Upper lobe of left lung (tissue), 6 donors: ENCODE data around the gene PCBP3. TPM values are rescaled to one million over a fixed set of nuclear protein-coding genes. Genes with fewer than 3 reads are reported as not detected.
A peak's percentile ranks its signal among the peaks of the same experiment; 100 is the strongest.
"Not testable (repeated sequence)": the region's sequence is repeated elsewhere in the genome, so short reads cannot be mapped to it uniquely, and the experiment has no call there.

Source experiments
- ATAC-seq, 2 donors: fragments of 200-7000 bp; cut with Tn5 transposase; one replicate each; pipeline ENCODE4 v1.9.1; 2022; ENCODE audit warnings: mild to moderate bottlenecking in 2 of 2, moderate library complexity in 2 of 2; ENCODE audit not compliant: low FRiP score in 2 of 2
- DNase-seq, 2 donors: peaks; one replicate each; pipeline ENCODE4 v3.0.0-alpha.2; 2019 to 2020
- H3K27ac ChIP-seq, 4 donors: fragments of 200-600 bp; sonication (generic); one replicate each; pipeline ENCODE4 v1.5.1; 2016 to 2019
- H3K27me3 ChIP-seq, 4 donors: fragments of 200-600 bp; sonication (generic); one replicate each; pipeline ENCODE4 v1.5.1; 2017 to 2019
- H3K36me3 ChIP-seq, 4 donors: fragments of 200-600 bp; sonication (generic); one replicate each; pipeline ENCODE4 v1.5.1; 2016 to 2019
- H3K4me1 ChIP-seq, 4 donors: fragments of 200-600 bp; sonication (generic); one replicate each; pipeline ENCODE4 v1.5.1; 2018 to 2019
- H3K4me3 ChIP-seq, 4 donors: fragments of 200-600 bp; sonication (generic); one replicate each; pipeline ENCODE4 v1.5.1; 2017 to 2019; ENCODE audit warnings: mild to moderate bottlenecking in 2 of 4, moderate library complexity in 1 of 4
- H3K9me3 ChIP-seq, 4 donors: fragments of 200-600 bp; sonication (generic); one replicate each; pipeline ENCODE4 v1.5.1; 2018 to 2019
- CTCF ChIP-seq, 6 experiments: fragments of 450-650 bp in 4 of 6; fragments of 200-600 bp in 2 of 6; sonication (generic) in 2 of 6; IDR thresholded peaks; one replicate each; pipeline ENCODE4 v1.5.1; 2016 to 2019; ENCODE audit warnings: antibody characterized with exemption in 6 of 6
- EP300 ChIP-seq, 4 donors: sonication (generic); formaldehyde crosslinking; IDR thresholded peaks; one replicate each; pipeline ENCODE4 v1.5.1; 2017; ENCODE audit warnings: antibody characterized with exemption in 4 of 4, control low read depth in 2 of 4
- POLR2A ChIP-seq, 4 donors: fragments of 450-650 bp; IDR thresholded peaks; one replicate each; pipeline ENCODE4 v1.5.1; 2016 to 2017; ENCODE audit warnings: antibody characterized with exemption in 4 of 4, mild to moderate bottlenecking in 2 of 4
- POLR2AphosphoS5 ChIP-seq, 2 donors: sonication (generic); formaldehyde crosslinking; IDR thresholded peaks; one replicate each; pipeline ENCODE4 v1.5.1; 2017; ENCODE audit warnings: antibody characterized with exemption in 2 of 2
- WGBS, 2 donors: methylation state at CpG; one replicate each; pipeline ENCODE4 v1.1.5; 2017 to 2018; 5-methylcytosine and 5-hydroxymethylcytosine counted together
- total RNA-seq, 6 donors: library from RNA; depleted of rRNA in 4 of 6; stranded (reverse); fragments of >200 nt in 4 of 6; gene quantifications; one replicate each; pipeline versions ENCODE4 v1.1.0 to v1.2.1, GENCODE V29; 2016 to 2021
- donor health status: DM: no; HTN: no; CAD: no; lungs with moderate emphysema.
- donor health status: DM: no; HTN: yes; CAD: no; lungs with severe emphysema.

Gene PCBP3
- total RNA-seq, 6 donors from 2014 or later, result 0.78 to 10.5 (median 3.3) TPM

- ATAC-seq (peak in 1 of 2 donors; percentile 6), DNase-seq (no peak)
- 78 to 82% methylated on average over 2 to 7 of the region's 7 CpGs for WGBS, 2 donors
Observed at GRCh38 chr21:45829668-45830067, 186.1 kb downstream of the PCBP3 start.

GRCh38 chr21:45830221-45830640, 186.7 kb downstream of the PCBP3 start:
- H3K27ac ChIP-seq, result peak overlapping the region in 2 of 4 donors; percentile 35 to 52
- no peaks in the 10 kb centered on the region for H3K27me3 ChIP-seq
- no peaks in the 10 kb centered on the region for H3K36me3 ChIP-seq
- H3K4me1 ChIP-seq, result peaks cover 0 to 14% (median 7%) of the 10 kb centered on the region in 4 donors
- ATAC-seq (no peak), DNase-seq (no peak)
- WGBS, 2 donors, result 63 to 65% methylated on average over 11 of the region's 11 CpGs
- no peak overlapping the region for H3K4me3 ChIP-seq
- no peaks in the 10 kb centered on the region for H3K9me3 ChIP-seq
- TF ChIP-seq CTCF (IDR thresholded peaks at IDR 0.05) (no peak), EP300 (IDR thresholded peaks at IDR 0.05) (no peak), POLR2AphosphoS5 (IDR thresholded peaks at IDR 0.05) (no peak), POLR2A (IDR thresholded peaks at IDR 0.05) (no peak)

More at GRCh38 chr21:45829668-45830067, 186.1 kb downstream of the PCBP3 start:
- Histone ChIP-seq H3K4me1 (peaks cover 0 to 14% (median 7%) of the 10 kb centered on the region in 4 donors), H3K9me3 (no peaks in the 10 kb centered on the region), H3K27ac (peak overlapping the region in 3 of 4 donors; percentile 1 to 52 (median 35)), H3K36me3 (no peaks in the 10 kb centered on the region), H3K27me3 (no peaks in the 10 kb centered on the region), H3K4me3 (no peak overlapping the region)
- TF ChIP-seq CTCF (IDR thresholded peaks at IDR 0.05) (no peak), POLR2AphosphoS5 (IDR thresholded peaks at IDR 0.05) (no peak), POLR2A (IDR thresholded peaks at IDR 0.05) (no peak), EP300 (IDR thresholded peaks at IDR 0.05) (no peak)

- ATAC-seq, result no peak
Observed at GRCh38 chr21:45830720-45831366, 187.3 kb downstream of the PCBP3 start.

GRCh38 chr21:45831991-45832740, 188.6 kb downstream of the PCBP3 start:
- Histone ChIP-seq H3K27me3 (no peaks in the 10 kb centered on the region), H3K4me3 (no peak overlapping the region)
- no peak for ATAC-seq

More at GRCh38 chr21:45830720-45831366, 187.3 kb downstream of the PCBP3 start:
- Histone ChIP-seq H3K36me3 (no peaks in the 10 kb centered on the region), H3K4me3 (no peak overlapping the region), H3K27me3 (no peaks in the 10 kb centered on the region), H3K9me3 (no peaks in the 10 kb centered on the region), H3K27ac (no peak overlapping the region), H3K4me1 (peaks cover 0 to 14% (median 7%) of the 10 kb centered on the region in 4 donors)
- WGBS, 2 donors, result 81 to 90% methylated on average over 20 to 21 of the region's 21 CpGs
- TF ChIP-seq POLR2A (IDR thresholded peaks at IDR 0.05) (no peak), CTCF (IDR thresholded peaks at IDR 0.05) (no peak), POLR2AphosphoS5 (IDR thresholded peaks at IDR 0.05) (no peak), EP300 (IDR thresholded peaks at IDR 0.05) (no peak)
- no peak for DNase-seq

GRCh38 chr21:45832741-45833235, 189.3 kb downstream of the PCBP3 start:
- H3K27ac ChIP-seq, H3K9me3 ChIP-seq, DNase-seq, H3K4me3 ChIP-seq, H3K36me3 ChIP-seq, H3K27me3 ChIP-seq, ATAC-seq: not testable (repeated sequence)
- peaks cover 0 to 14% (median 7%) of the 10 kb centered on the region in 4 donors for H3K4me1 ChIP-seq
- WGBS, 2 donors, result 89% methylated on average over 12 of the region's 12 CpGs

More at GRCh38 chr21:45831991-45832740, 188.6 kb downstream of the PCBP3 start:
- TF ChIP-seq POLR2A (IDR thresholded peaks at IDR 0.05), result no peak
- no peak for TF ChIP-seq CTCF (IDR thresholded peaks at IDR 0.05)
- TF ChIP-seq POLR2AphosphoS5 (IDR thresholded peaks at IDR 0.05), result no peak
- no peak for TF ChIP-seq EP300 (IDR thresholded peaks at IDR 0.05)
- DNase-seq, result no peak
- H3K4me1 ChIP-seq, result peaks cover 0 to 14% (median 7%) of the 10 kb centered on the region in 4 donors
- WGBS, 2 donors, result 60 to 72% methylated on average over 13 to 14 of the region's 14 CpGs
- no peak overlapping the region for H3K27ac ChIP-seq
- H3K9me3 ChIP-seq, result no peaks in the 10 kb centered on the region
- H3K36me3 ChIP-seq, result no peaks in the 10 kb centered on the region
